ENCODE data around the gene C12orf60. TPM values are rescaled to one million over a fixed set of nuclear protein-coding genes. Genes with fewer than 3 reads are reported as not detected.
"Not testable (repeated sequence)": the region's sequence is repeated elsewhere in the genome, so short reads cannot be mapped to it uniquely, and the experiment has no call there.

The C12orf60 gene, protein sequence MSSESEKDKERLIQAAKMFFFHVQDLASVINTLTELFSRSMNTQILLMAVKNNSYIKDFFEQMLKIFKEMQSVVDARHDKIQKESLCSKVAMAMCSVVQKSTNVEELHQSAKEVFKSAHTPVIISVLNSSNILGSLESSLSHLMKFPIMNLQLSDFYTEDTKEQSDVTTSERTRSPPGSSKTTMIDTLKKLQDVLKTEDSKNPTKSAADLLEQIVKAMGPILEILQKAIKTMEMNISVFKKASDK
- total RNA-seq = 2.3 TPM

DNA sequence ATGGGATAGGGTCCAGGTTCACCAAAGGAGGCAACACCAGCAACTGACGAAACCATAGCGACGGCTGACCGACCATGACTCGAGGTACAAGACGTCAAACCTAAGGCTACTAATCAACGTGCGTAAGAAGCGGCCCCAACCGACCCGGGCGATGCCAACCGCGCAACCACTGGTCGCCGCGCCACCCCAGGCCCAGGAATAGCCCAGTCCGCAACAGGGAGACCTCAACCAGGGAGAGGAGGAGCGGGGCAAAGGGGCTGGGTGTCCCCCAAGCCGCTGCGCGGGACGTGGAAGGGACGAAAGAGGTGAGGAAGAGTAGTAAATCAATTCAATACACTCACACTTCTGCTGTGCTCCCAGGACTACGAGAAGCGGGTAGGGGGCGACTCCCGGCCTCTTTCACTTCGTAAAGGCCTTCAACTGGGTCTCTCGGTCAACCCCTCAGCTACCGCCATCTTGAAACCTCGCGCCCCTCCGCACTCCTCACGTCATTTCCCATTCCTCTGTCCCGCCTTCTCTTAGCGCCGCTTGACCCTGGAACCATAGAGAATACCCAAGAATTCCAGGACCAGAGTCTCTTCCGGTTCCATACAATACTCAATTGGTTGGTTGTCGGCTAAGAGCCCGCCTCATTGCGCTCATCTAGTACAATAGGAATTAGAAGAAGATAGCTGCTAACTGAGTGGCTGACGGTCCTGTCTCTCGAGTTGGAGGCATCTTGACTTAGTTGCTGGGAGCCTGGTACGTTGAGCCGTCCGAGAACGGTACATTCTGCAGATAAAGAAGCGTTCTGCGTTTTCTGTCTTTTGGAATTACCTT is at the start of gene C12orf60, which contains the start of gene WBP11:
Gene C12orf60 (plus strand): TSS at position 660 of the 819 bp plus-strand sequence. CDS start 19,266 bp downstream, outside the sequence.
Gene WBP11 (minus strand): TSS at position 468 of the 819 bp plus-strand sequence. CDS start 2,095 bp downstream, outside the sequence.
- intact Hi-C loops (cut with DNase I) = no loop called here
- ATAC-seq = peak; percentile 100

DNA sequence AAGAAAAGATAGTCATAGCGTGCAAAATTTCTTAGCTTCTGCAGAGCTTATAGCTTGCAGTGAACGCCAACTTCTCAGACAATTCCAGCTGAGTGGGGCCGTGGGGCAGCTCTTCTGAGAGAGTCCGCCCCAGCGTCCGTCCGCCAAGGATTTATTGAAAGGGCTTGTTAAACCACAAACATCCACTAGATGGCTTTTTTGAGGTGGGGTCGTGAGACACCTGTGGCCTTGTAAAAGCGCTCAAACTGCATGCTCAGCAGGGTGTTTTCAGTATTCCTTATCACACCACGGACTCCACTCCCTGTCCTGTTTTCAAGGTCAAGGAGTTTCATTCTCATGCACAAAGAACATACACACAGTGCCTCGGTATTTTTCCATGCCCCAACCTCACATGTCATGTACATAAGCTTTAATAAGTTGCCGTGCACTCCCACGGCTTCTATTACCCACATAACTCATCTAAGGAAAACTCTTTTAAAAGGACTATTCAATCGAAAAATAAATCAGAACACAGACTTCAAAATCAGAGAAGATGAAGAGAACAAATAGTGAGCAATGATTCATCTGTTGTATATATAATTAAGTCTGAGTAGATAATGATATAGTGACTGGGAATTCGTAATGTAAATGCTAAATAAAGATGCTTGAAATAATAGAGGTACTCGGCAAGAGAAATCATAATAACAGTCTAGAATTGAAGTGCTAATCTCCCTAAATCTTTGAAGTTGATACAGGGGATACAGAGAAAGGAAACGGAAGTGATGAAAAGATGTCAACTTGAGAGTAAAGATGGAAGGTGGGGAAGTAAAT is 46.9 kb upstream of the C12orf60 start:
- ATAC-seq = no peak

More for the DNA sequence above, at the start of gene C12orf60, which contains the start of gene WBP11:
- DNase-seq (ENCODE audit: low spot score) = peak; percentile 93

DNA sequence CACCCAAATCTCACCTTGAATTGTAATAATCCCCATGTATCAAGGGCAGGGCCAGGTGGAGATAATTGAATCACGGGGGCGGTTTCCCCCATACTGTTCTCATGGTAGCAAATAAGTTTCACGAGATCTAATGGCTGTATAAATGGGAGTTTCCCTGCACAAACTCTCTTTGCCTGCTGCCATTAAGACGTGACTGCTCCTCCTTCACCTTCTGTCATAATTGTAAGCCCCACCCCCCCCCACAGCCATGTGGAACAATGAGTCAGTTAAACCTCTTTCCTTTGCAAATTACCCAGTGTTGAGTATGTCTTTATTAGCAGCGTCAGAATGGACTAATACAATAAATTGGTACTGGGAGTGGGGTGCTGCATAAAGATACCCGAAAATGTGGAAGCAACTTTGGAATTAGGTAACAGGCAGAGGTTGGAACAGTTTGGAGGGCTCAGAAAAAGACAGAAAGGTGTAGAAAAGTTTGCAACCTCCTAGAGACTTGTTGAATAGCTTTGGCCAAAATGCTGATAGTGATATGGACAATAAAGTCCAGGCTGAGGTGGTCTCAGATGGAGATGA is 43.7 kb upstream of the C12orf60 start:
- DNase-seq (ENCODE audit: low spot score); intact Hi-C loops (cut with DNase I); ATAC-seq: not testable (repeated sequence)

More for the DNA sequence above, 46.9 kb upstream of the C12orf60 start:
- DNase-seq (ENCODE audit: low spot score) = no peak
- intact Hi-C loops (cut with DNase I) = no loop called here

DNA sequence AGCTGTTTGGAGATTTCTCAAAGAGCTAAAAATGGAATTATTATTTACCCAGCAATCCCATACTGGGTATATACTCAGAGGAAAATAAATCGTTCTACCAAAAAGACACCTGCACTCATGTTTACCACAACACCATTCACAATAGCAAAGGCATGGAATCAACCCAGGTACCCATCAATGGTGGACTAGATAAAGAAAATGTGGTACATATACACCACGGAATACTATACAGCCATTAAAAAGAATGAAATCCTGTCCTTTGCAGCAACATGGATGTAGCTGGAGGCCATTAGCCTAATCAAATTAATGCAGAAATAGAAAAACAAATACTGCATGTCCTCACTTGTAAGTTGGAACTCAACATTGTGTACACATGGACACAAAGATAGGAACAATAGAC is 38.1 kb upstream of the C12orf60 start:
- intact Hi-C loops (cut with DNase I) = no loop called here
- DNase-seq (ENCODE audit: low spot score) (no peak), ATAC-seq (no peak)

DNA sequence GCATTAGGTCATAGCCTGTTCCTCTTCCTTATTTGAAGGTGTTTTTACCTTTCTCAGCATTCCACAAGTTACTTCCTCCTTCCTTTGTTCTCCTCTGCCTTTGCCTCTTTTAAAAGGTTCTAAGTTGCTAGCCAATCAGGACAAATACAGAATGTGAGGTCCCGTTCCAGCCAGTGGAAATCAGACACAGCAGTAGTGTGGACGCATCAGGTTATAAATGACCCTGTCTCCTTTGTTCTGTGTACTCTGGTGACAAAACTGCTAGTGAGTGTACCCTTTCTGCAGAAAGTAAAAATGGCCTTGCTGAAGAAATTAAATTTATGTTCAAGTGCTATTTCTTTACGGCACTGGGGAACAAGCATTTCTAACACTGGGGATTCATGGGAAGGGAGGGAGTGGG is 37.5 kb upstream of the C12orf60 start:
- intact Hi-C loops (cut with DNase I); DNase-seq (ENCODE audit: low spot score); ATAC-seq: not testable (repeated sequence)

DNA sequence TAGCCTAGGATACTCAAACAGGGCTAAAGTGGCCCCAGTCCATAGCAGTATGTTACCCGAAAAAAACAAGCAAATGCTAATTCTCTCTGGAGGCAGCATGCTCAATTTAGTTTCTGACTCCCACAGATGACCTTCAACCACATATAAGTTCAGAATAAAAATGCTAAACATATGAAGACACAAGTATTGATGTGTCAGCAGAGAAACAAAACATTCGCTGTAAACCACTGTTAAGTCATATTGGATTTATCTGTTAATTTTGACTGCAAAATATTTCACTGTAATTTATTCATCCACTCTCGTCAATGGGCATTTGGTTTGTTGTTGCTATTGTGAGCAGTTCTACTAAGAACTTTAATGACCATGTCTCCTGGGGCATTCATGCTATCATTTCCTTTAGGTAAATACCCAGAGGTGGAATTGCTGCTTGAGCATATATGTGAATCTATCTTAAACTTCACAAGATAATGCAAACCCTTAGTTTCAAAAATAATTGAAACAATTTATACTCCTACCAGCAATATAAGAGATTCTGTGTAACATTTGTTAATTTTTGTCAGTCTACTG is 36.7 kb upstream of the C12orf60 start:
- DNase-seq (ENCODE audit: low spot score) (no peak), ATAC-seq (no peak)
- intact Hi-C loops (cut with DNase I) = no loop called here

DNA sequence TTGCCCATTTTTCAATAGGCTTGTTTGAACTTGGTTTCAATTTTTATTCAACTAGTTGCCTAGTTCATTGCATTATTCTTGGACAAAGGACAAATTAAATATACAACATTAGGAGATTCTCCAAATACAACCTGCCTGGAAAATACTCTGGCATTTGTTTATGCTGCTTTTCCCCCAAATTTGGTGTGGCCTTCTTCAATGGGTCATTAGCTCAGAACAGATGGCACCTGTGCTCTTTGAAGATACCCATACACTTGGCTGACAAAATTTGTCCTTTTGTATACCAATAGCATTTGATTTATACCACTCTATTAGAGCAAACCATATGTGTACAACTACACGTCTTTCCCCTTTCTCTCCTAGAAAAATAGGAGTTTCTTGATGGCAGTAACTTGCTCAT is 35.9 kb upstream of the C12orf60 start:
- intact Hi-C loops (cut with DNase I) = no loop called here
- DNase-seq (ENCODE audit: low spot score) = no peak

DNA sequence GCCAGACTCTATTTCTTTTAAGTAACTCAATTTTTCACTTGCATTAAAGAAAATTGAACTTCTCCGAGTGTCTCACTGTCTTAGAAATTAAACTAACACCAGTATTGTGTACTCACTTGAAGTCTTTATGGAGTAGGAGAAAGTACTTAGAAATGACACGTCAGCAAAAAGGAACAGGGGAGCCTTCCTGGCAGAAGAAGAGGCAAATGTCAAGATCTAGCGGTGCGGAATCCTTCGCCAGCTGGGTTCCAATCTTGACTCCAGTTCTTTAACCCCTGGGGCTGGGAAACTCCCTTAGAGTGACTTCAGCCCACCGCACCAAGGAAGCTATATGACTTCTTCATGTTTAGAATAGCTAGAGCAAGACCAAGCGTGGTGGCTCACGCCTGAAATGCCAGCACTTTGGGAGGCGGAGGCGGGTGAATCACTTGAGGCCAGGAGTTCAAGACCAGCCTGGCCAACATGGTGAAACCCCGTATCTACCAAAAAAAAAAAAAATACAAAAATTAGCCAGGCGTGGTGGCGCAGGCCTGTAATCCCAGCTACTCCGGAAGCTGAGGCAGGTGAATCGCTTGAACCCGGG is 34.6 kb upstream of the C12orf60 start:
- ATAC-seq = no peak
- intact Hi-C loops (cut with DNase I) = no loop called here
- no peak for DNase-seq (ENCODE audit: low spot score)

More for the DNA sequence above, 35.9 kb upstream of the C12orf60 start:
- ATAC-seq = no peak

DNA sequence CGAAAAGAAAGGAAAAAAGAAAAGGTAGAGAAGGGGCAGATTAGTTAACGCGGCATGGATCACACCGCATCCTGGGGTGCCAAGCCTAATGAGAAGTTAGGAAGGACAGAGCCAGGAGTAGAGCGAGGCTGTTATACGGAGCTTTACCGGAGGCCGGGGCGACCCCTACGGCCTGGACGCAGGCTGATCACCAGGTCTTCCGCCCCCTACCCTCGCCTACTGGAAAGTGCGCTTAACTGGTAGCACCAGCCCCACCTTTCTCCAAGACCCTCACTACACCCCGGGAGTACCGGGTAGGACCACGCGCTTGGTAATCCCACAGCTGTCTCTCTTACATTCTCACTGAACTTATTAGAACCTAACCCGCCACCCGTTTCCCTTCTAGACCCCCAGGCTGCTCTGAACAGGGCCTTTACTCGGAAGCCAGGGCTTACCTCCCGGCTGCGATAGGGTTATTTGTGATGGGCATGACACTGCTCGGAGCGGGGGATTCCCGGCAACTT is 34.0 kb upstream of the C12orf60 start:
- ATAC-seq (peak; percentile 1), DNase-seq (ENCODE audit: low spot score) (peak; percentile 66)
- intact Hi-C loops (cut with DNase I) = no loop called here

DNA sequence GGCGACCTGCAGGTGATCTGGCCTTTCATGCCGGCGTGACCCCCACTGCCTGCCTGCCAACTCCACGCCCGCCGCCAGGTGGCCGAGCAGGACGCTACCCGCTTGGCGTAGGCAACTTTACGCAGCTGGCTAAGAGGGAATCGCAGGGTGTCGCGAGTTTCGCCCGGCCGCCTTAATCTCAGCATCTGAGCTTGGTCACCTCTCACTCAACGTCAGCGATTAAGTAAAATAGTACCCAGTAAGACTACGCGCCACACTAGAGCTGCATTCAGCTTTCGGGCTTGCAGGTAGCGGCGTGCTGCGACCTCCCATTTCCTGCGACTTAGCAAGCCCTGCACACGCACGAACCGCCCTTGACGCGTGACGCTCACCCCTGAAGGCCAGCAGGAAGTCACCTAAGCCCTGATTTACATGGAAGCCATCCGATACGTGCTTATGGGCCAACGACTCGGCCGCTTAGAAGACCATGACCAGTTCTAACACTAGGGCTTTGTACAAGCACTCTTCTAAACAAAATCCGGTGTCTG is 33.4 kb upstream of the C12orf60 start:
- intact Hi-C loops (cut with DNase I) = loop anchor here (10.0 kb wide), 1 partner anchor 225 kb away; no protein-coding TSS in a partner anchor
- DNase-seq (ENCODE audit: low spot score) (peak; percentile 87), ATAC-seq (peak; percentile 66)

DNA sequence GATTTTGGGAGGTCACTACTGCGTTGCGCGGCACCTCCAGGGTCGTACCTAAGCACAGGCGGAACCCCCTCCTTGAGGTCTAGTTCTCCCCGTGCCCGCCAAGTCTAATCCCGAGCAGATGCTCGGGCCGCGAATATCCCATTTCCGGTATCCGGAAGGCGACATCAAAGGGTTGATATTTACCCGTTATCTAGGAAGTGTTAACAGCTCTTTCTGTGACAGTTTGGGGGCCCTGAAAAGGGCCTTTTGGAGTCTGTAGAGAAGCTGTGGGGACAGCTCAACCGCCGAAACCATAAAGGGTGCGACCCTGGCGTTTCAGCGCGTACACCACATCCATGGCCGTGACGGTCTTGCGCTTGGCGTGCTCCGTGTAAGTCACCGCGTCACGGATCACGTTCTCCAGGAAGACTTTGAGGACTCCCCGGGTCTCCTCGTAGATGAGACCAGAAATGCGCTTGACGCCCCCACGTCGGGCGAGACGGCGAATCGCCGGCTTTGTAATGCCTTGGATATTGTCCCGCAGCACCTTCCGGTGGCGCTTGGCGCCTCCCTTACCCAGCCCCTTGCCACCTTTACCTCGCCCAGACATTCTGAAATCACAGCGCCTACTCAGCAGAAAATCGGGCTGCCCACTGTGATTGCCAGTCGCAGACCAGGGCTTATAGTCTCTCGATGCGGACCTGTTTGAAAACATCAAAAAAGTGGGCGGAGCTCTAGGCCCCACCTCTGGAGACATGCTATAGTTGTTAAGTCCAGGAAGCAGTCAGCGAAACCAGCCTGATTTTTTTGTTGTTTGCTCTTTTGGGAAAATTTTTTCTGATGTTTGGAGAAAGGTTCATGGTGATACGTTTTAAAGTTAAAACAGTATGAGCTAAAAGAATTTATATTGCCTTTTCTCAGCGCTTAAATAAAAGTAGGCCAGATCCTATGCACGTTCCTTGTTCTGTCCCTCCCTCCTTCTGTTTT is 32.7 kb upstream of the C12orf60 start:
- peak; percentile 85 for ATAC-seq
- DNase-seq (ENCODE audit: low spot score) = peak; percentile 97
- intact Hi-C loops (cut with DNase I) = loop anchor here (10.0 kb wide), 1 partner anchor 224 kb away; no protein-coding TSS in a partner anchor

DNA sequence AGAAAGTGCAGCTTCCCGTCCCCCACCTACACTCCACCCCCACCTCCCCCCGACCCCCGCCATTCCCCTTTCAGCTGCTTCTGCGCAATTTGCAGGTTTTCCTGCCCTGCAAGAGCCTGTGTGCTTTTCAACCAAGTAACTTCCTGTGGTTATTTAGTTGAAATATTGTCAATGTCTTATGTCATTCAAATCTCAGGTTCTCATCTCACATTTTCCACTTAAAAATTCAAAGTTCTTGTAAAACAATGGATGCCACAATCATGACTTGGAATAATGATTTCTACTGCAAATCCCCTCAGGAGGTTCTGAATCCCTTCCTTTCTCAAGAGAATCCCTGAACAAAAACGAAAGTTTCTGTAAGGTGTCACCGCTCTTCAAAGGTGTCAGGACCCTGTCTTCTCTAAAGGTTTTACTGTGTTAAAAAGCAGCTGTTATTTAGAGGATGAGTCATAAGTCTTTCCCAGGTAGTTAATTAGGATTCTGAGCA is 31.8 kb upstream of the C12orf60 start:
- ATAC-seq (no peak), DNase-seq (ENCODE audit: low spot score) (no peak)
- intact Hi-C loops (cut with DNase I) = loop anchor here (10.0 kb wide), 1 partner anchor 223 kb away; no protein-coding TSS in a partner anchor

DNA sequence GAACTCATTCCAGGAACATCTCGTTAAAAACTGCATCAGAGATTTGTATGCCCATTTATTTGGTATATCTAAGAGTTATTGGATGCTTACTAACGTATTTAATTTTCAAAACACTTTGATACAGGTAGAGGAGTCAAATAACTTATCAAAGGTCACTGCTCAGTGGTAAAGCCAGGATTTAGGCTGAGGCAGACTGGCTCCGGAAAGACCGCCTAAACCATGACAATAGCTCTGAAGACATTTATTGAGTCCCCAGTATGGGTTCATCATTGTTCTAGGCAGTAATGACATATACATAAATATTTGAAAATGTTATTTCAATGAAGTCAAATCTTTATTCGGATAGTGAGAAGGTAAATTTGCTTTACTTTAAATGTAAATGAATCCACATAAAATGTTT is 30.5 kb upstream of the C12orf60 start:
- DNase-seq (ENCODE audit: low spot score) (no peak), ATAC-seq (no peak)
- intact Hi-C loops (cut with DNase I) = loop anchor here (10.0 kb wide), 1 partner anchor 222 kb away; no protein-coding TSS in a partner anchor

DNA sequence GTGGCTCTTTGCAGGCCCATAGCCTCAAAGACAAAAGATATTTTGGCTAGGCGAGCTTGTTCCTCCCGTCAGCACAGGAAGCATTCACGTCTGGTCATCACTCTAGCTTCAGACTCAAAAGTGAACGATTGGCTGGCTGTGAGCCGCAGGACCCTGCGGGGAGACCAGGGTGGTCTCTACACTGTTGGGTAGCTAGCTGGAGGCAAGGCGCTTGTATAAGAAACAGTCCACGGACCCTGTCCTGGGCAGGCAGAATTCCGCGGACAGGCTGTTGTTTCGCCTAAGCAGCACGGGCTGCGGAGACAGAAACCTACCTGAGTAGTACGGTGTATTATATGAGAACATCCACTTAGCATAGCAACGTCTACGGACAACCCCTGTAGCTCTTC is 29.8 kb upstream of the C12orf60 start:
- DNase-seq (ENCODE audit: low spot score) = peak; percentile 60
- no peak for ATAC-seq
- intact Hi-C loops (cut with DNase I) = loop anchor here (10.0 kb wide), 1 partner anchor 221 kb away; no protein-coding TSS in a partner anchor

DNA sequence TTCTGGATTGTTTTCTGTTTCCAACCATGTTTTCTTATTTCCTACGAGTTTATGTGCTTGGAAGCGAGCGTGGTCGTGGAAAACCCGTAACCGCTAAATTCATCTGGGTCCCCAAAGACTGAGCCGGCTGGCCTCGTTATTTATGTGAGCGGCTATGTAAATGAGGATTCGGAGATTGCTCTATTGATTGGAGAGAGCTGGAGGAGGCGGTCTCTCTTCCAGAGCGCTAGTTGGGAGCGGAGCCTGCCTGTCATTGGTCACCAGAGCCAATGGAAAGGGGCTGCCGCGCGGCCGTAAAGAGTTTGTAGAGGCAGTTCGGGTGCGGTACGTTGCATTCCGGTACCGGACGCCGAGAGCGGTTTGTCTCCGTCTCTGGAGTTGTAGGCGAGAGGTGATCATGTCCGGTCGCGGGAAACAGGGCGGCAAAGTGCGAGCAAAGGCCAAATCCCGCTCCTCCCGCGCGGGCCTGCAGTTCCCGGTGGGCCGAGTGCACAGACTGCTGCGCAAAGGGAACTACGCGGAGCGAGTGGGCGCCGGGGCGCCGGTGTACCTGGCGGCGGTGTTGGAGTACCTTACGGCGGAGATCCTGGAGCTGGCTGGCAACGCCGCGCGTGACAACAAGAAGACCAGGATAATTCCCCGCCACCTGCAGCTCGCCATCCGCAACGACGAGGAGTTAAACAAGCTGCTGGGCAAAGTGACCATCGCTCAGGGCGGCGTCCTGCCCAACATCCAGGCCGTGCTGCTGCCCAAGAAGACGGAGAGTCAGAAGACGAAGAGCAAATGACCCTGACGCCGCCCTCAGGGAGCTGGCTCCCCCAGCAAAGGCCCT is 29.2 kb upstream of the C12orf60 start:
- peak; percentile 92 for ATAC-seq
- intact Hi-C loops (cut with DNase I) = loop anchor here (10.0 kb wide), 1 partner anchor 221 kb away; no protein-coding TSS in a partner anchor
- DNase-seq (ENCODE audit: low spot score) = peak; percentile 97
